Lung (tissue), 12 donors: Measurements from ENCODE around the gene RAP2B. TPM values are rescaled to one million over a fixed set of nuclear protein-coding genes. Genes with fewer than 3 reads are reported as not detected.
"Not testable (repeated sequence)": the region's sequence is repeated elsewhere in the genome, so short reads cannot be mapped to it uniquely, and the experiment has no call there.

Source experiments
- ATAC-seq: fragments of 200-7000 bp; cut with Tn5 transposase; one replicate; pipeline ENCODE4 v1.9.1; 2020; ENCODE audit warnings: moderate number of reproducible peaks; ENCODE audit not compliant: insufficient read depth, low FRiP score
- DNase-seq, 3 donors: peaks; one replicate each; pipeline ENCODE4 v3.0.0-alpha.2; 2013 to 2017
- H3K27ac ChIP-seq, 2 donors: one replicate each; pipeline ENCODE4 v1.5.1; 2013; ENCODE audit warnings: mild to moderate bottlenecking in 2 of 2, moderate library complexity in 2 of 2, control low read depth in 1 of 2, inconsistent platforms in 1 of 2, low read depth in 1 of 2, low read length in 1 of 2
- H3K27me3 ChIP-seq, 3 donors: one replicate each; pipeline ENCODE4 v1.5.1; 2013; ENCODE audit warnings: low read length in 2 of 3; ENCODE audit not compliant: control insufficient read depth in 3 of 3, insufficient read depth in 3 of 3
- H3K36me3 ChIP-seq, 4 donors: one replicate each; pipeline ENCODE4 v1.5.1; 2013; ENCODE audit warnings: low read length in 4 of 4, mild to moderate bottlenecking in 1 of 4, moderate library complexity in 1 of 4; ENCODE audit not compliant: control insufficient read depth in 4 of 4, insufficient read depth in 4 of 4
- H3K4me1 ChIP-seq, 5 donors: one replicate each; pipeline ENCODE4 v1.5.1; 2013; ENCODE audit warnings: low read length in 5 of 5, mild to moderate bottlenecking in 2 of 5, moderate library complexity in 1 of 5; ENCODE audit not compliant: control insufficient read depth in 5 of 5, insufficient read depth in 5 of 5
- H3K4me3 ChIP-seq: one replicate; pipeline ENCODE4 v1.5.1; 2013; ENCODE audit warnings: mild to moderate bottlenecking, control low read depth, moderate library complexity
- H3K9ac ChIP-seq, 2 donors: one replicate each; pipeline ENCODE4 v1.5.1; 2013; ENCODE audit warnings: low read length in 2 of 2, control low read depth in 1 of 2; ENCODE audit not compliant: insufficient read depth in 1 of 2
- H3K9me3 ChIP-seq, 4 donors: one replicate each; pipeline ENCODE4 v1.5.1; 2013; ENCODE audit warnings: low read length in 3 of 4, mild to moderate bottlenecking in 1 of 4, moderate library complexity in 1 of 4; ENCODE audit not compliant: control insufficient read depth in 4 of 4, insufficient read depth in 3 of 4
- WGBS, 2 donors: extraction: QIAGEN DNeasy Blood & Tissue Kit; methylation state at CpG; one replicate each; pipeline ENCODE4 v1.1.7; 2013; 5-methylcytosine and 5-hydroxymethylcytosine counted together
- polyA plus RNA-seq, 2 donors: library from polyadenylated mRNA; stranded (reverse); fragments of 200-250 nt; gene quantifications; one replicate each; pipeline ENCODE4 v1.2.1, GENCODE V29; 2013
- total RNA-seq, 2 donors: library from RNA; depleted of rRNA in 1 of 2; stranded (reverse); fragments of >200 nt in 1 of 2; gene quantifications; one replicate each; pipeline ENCODE4 v1.2.1, GENCODE V29; 2014 to 2021
- TF ChIP-seq, protein P1 (sequence below): IDR thresholded peaks from 2 replicates; pipeline ENCODE4 v1.5.1; 2012; ENCODE audit warnings: mild to moderate bottlenecking; ENCODE audit errors: control extremely low read depth, extremely low read depth
- donor health status: control.
- donor health status: control.
- donor health status: Bipolar disorder and iron deficiency.
- donor health status: healthy.
- donor health status: DM: yes; HTN: yes; CAD: no.

RAP2B gene
- total and polyA plus RNA-seq, 4 donors: 7.4 to 23.8 (median 15.7) TPM

GRCh38 chr3:153146191-153147053, 15.6 kb upstream of the RAP2B start:
- H3K4me1 ChIP-seq: peaks cover 0 to 16% (median 0%) of the 10 kb centered on the region in 5 donors
- H3K27me3 ChIP-seq: no peaks in the 10 kb centered on the region
- DNase-seq (no peak), ATAC-seq (no peak)
- no peaks in the 10 kb centered on the region for H3K36me3 ChIP-seq
- 94 to 98% methylated on average over 6 of the region's 6 CpGs for WGBS, 2 donors
- no peaks in the 10 kb centered on the region for H3K9me3 ChIP-seq
- H3K4me3 ChIP-seq: no peak overlapping the region
- H3K9ac ChIP-seq: no peak overlapping the region
- TF ChIP-seq, protein P1, sequence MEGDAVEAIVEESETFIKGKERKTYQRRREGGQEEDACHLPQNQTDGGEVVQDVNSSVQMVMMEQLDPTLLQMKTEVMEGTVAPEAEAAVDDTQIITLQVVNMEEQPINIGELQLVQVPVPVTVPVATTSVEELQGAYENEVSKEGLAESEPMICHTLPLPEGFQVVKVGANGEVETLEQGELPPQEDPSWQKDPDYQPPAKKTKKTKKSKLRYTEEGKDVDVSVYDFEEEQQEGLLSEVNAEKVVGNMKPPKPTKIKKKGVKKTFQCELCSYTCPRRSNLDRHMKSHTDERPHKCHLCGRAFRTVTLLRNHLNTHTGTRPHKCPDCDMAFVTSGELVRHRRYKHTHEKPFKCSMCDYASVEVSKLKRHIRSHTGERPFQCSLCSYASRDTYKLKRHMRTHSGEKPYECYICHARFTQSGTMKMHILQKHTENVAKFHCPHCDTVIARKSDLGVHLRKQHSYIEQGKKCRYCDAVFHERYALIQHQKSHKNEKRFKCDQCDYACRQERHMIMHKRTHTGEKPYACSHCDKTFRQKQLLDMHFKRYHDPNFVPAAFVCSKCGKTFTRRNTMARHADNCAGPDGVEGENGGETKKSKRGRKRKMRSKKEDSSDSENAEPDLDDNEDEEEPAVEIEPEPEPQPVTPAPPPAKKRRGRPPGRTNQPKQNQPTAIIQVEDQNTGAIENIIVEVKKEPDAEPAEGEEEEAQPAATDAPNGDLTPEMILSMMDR: no peak
- no peak overlapping the region for H3K27ac ChIP-seq

DNA sequence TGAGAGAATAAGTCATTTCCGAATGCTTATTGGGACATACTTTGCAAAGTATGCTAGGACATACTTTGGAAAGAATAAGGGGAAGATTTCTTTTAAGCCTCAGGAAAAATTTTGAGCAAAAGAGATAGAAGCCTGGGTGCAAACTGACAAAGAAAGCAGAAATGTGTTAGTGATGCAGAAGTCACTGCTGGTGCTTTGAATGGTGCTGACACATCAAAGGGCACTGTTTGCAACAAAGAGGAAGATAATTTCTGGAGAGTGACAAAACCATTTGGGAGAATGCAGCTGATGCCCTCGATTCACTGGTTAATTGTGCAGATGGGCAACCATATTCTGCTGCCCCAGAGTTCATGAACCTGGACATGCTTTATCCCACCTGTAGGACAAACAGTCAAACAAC, 11.0 kb upstream of the RAP2B start:
- no peak for ATAC-seq
- no peaks in the 10 kb centered on the region for H3K9me3 ChIP-seq
- DNase-seq: no peak
- H3K4me3 ChIP-seq: no peak overlapping the region
- no peaks in the 10 kb centered on the region for H3K36me3 ChIP-seq
- H3K27me3 ChIP-seq: no peaks in the 10 kb centered on the region
- TF ChIP-seq, protein P1: no peak
- no peak overlapping the region for H3K27ac ChIP-seq
- no peaks in the 10 kb centered on the region for H3K4me1 ChIP-seq
- 60 to 77% methylated on average over 2 of the region's 2 CpGs for WGBS, 2 donors
- H3K9ac ChIP-seq: no peak overlapping the region

GRCh38 chr3:153155786-153156185, 6.2 kb upstream of the RAP2B start:
- not testable (repeated sequence) for H3K27ac ChIP-seq, ATAC-seq, H3K36me3 ChIP-seq, H3K4me1 ChIP-seq, H3K9ac ChIP-seq, DNase-seq, H3K9me3 ChIP-seq, H3K27me3 ChIP-seq, H3K4me3 ChIP-seq
- 97 to 98% methylated on average over 28 to 29 of the region's 29 CpGs for WGBS, 2 donors

GRCh38 chr3:153158189-153158588, 3.8 kb upstream of the RAP2B start:
- WGBS, 2 donors: 86 to 93% methylated on average over 4 of the region's 4 CpGs
- TF ChIP-seq, protein P1: no peak
- Histone ChIP-seq H3K27ac (no peak overlapping the region), H3K36me3 (peaks cover 0 to 7% (median 0%) of the 10 kb centered on the region in 4 donors), H3K9me3 (no peaks in the 10 kb centered on the region), H3K4me1 (no peaks in the 10 kb centered on the region), H3K27me3 (no peaks in the 10 kb centered on the region), H3K4me3 (no peak overlapping the region), H3K9ac (no peak overlapping the region)
- DNase-seq: no peak
- no peak for ATAC-seq
